Fibroblast of skin of left quadriceps (primary cell): ENCODE measurements around the gene PIR.

Experiments
- DNase-seq, 2 experiments: peaks; one replicate each; pipeline ENCODE4 v3.0.0-alpha.2; 2013; ENCODE audit warnings: low read depth in 2 of 2

Gene PIR

GRCh38 chrX:15418041-15418706, 75.0 kb downstream of the PIR start:
- DNase-seq, result peak; percentile 75 to 76

DNA sequence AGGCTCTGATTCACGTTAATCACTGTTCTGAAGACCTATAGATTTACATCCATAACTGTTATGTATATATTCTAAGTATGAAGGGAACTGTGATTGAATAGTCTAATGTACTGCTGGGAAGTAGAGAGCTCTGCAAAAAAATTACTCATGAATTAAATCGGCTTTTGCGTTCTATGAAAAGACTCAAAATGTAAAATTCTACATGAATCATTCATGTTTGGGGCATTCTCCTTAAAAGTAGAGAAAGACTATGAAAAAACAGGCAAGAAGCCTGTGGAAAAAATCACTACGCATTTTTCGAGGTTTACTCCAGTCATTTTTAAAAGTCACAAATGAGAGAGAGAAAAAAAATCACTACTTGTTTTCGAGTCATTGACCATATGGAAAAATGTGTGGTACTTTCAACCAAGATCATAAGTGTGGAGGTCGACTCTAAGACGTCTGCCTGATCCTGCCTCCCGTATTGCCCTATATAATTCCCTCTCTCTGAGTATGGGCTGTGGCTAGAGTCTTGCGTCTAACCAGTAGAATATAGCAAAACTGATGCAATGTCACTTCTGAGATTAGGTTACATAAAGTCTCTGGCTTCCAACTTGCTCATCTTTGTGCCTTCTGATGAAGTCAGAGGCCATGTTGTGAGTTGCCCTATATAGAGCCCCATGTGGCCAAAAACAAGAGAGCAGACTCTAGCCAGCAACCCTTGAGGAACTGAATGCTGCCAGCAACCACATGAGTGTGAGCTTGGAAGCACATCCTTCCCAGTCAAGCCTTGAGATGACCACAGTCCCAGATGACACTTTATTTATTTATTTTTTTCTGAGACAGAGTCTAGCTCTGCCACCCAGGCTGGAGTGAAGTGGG, 76.8 kb downstream of the PIR start:
- no peak for DNase-seq

DNA sequence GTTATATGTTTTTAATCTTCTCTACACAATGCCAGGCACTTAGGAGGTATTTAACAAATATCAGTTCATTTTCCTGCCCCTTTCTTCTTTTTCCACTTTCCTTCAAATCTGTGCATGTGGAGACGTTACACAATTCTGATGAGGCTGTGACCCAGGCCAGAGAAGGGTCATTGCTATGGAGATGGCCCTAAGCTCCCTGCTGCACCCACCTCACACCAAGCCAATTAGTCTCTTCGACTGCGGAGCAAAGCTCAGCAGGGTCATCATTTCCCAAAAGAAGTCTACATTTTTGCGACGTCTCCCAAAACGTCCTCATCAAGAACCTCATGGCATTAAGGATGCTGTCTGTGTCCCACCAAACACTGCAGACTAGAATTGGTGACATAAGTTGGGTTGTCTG, 80.0 kb downstream of the PIR start:
- no peak for DNase-seq

GRCh38 chrX:15410947-15411346, 82.2 kb downstream of the PIR start:
- no peak for DNase-seq

DNA sequence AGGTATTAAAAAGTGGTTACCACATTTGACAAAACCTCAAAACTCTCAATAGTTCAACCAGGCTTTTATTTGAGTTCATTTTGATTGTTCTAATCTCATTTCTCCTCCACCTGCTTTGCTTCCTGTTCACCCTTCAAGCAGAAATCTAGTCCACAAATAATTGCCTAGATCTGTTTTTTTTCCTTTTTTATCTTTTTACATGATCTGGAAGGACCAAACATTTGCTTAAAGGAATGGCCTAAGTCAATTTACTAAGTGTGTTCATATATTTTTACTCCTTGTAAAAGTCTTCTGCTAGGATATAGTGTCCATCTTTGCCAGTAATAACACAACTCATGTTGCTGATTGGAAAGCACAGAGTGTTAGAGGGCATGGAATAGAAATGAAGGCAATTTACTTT, 82.7 kb downstream of the PIR start:
- DNase-seq, result no peak

GRCh38 chrX:15405846-15406245, 87.3 kb downstream of the PIR start:
- no peak for DNase-seq

DNA sequence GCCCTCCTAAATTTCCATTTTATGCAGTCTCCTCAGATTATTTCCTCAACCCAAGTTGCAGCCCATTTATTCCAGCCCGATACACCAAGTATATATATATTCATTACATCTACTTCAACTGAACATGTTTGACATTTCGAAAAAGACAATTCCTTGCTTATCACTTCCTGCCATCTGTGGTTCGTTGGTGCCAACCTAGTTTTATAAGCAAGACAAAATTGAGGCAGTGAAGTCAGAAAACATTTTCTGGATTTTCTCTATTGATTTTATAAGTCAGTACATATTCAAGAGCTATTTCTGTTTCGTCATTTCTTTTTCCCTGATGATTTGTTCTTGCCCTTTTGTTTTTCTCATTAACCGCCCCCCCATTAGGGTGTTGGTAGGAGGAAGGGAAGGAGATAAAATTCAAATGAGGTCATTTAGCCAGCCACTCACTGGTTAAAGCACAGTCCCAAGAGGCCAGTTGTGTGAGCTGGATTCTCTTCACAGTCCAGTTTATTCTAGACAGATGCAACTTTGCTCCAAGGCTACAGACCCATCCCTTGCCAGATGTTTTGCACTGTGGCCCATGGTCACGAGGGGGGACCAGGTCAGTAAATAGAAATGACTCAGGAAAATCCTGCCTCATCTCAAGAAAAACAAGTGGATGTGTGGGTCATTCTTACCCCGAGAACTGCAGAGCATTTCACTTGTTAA, 88.6 kb downstream of the PIR start:
- no peak for DNase-seq

DNA sequence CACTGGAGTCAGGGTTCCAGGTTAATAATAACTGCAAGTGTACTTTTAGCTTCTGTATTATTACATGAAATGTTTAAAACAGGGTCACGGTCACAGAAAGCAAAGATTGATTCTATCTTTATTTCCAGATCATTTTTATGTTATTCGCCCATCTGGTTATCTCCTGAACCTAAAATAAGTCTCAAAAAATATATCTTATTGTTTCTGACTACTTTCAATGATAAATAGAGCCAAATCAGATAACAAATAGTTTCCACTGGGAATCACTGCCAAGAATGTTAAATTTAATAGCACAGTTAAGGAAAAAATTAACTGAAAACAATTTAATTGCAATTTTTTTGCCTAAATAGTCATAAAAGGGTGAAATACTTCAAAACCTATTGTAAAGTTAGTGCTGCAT, 91.8 kb downstream of the PIR start:
- DNase-seq, result no peak

DNA sequence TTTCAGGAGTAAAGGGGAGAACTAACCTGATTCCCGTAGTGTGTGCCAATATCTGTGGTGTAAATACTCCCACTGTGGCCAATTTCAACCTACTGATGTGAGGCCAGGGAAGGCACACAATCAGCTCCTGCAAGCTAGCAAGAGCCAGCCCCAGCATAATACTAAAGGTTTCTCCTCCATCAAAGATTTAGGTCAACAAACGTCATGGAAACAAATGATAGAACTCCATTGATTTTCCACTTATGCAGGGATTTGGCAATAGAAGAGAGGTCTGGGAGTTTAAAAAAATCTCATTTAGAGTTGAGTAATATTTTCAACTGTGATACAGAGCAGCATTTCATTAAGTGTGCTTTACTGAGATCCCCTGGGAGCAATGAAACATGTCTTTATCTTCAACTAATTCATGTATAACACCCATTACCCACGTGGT, 93.2 kb downstream of the PIR start:
- no peak for DNase-seq

DNA sequence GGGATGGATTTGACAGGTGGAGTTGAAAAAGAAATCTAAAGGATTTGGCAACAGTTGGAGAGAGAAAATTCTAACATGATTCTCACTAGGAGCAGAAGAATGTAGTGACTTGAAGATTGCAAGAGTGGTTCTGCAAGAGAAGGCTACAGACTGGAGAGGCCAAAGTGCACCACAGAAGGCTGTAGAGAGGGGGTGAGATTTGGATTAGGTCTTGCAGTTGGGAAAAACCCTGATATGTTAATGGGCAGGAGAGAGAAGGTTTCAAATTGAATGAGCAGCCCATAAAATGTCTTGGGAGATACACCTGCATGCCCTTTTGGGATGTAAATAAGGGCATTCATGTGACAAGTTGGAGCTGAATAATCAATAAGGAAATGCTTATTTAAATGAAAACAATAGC, 94.3 kb downstream of the PIR start:
- no peak for DNase-seq

DNA sequence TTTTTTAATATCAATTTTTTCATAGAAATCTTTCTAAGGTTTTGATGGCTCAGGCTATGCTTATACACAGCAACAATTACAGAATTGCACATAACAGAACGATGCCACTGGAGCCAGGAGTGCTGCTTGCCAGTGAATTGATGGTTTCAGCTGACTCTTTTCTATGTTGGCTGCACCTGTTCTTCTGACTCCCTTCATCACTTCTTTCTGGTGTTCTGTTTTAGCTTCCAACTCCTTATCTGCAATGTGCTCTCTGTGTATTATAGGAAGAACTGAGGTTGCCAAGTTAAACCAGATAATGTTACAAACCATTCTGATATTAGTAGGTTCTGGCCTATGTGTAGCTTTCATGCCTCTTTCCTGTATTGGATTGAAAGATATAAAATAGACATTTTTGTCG, 97.3 kb downstream of the PIR start:
- DNase-seq, result no peak

DNA sequence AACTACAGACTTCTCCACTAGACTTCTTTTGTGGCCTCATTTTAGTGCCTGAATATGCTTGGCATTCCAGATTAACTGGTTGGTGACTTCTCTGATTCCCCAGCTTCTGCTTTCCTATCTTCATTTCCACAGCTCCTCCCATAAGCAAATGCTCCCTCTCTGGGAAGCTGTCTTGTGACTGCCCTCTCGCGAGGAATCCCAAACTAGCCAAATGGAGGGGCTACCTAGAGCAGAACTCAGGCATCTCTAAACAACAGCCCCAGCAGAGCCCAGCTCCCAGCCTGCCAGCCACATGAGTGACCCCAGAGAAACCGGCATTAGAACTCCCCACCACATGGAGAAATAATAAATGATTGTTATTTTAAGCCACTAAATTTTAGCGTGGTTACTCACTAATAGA, 101.3 kb downstream of the PIR start:
- no peak for DNase-seq

GRCh38 chrX:15384304-15384703, 108.8 kb downstream of the PIR start, which contains the start of gene VEGFD:
VEGFD (minus strand) TSS chrX:15384413; CDS start chrX:15383946, 467 bp downstream.
- peak; percentile 23 to 31 for DNase-seq

DNA sequence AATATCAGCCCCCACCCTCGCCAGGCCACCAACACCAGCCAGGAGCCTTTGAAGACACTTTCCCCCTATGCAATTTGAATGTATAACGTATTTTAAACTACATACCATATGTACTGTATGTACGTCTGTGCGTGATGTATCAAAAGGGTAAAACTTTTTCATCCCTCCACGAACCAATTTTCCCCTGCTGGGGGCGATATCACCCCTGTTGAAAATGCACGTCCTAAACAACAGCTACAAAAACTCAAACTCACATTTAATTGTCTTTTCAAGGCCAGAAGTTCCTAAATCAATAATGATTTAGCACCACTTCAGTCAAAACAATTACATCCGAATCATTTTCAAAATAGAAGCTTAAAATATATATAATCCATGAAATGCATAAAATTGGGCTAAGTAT, 110.3 kb downstream of the PIR start:
- DNase-seq, result no peak

DNA sequence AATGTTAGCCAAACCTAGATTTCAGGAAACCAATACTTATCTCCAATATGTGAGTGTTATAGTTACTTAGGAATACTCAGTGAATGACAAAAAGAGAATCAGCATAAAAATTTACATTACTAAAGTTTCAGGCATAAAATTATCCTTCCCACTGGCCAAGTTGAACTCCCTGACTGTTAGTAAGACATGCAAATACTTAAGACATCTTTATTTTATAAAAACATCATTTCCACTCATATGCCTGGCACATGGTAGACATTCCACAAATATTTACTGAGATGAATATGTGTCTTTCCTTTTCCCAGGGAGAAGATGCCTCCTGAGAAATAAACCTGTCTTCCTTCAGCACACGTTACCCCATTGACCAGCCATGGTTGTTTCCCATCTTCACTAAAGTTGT, 116.2 kb downstream of the PIR start:
- no peak for DNase-seq

GRCh38 chrX:15373976-15374375, 119.2 kb downstream of the PIR start:
- DNase-seq, result peak; percentile 29 to 31

- DNase-seq, result no peak
Observed at GRCh38 chrX:15366506-15367352, 126.4 kb downstream of the PIR start.

GRCh38 chrX:15359701-15360100, 133.4 kb downstream of the PIR start:
- DNase-seq, result no peak

DNA sequence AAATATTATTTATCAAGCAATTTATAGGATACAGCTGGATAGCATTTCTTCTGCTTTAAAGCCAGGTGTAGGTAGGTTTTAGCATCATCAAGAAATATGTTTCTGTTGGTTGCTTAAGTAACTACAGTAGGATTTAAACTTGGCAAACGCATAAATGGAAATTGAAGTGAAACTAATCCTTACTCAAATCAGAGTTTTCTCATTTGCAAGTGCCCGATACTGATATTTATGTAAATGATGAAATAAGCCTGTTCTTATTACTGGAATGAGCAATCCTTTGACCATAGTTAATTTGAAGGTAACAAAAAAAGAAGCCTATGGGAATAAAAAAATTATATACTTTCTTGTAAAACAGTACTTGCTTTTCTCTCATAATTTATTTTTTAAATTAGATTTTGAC, 134.6 kb downstream of the PIR start:
- no peak for DNase-seq

GRCh38 chrX:15356444-15356843, 136.7 kb downstream of the PIR start:
- no peak for DNase-seq

DNA sequence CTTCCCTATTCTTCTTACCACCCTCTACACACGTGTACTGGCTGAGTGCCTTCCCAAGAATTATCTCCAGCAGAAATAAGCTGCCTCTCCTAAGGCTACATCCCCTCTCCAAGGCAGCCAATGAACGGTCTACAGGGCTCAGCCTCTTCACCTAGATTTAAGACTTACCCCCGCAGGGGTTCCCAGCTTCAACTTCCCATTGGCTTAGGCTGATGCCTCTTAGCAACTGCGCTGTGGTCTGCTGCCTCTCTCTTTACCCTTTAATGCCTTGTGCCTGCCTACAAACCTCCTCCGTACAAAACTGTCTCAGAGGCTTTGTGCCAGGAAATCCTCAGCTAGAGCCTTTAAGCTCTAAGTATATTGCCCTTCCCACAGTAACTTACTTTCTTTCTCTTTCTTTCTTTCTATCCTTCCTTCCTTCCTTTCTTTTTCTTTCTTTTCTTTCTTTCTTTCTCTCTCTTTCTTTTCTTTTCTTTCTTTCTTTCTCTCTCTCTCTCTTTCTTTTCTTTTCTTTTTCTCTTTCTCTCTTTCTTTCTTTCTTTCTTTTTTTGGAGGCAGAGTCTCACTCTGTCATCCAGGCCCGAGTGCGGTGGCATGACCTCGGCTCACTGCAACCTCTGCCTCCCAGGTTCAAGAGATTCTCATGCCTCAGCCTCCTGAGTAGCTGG, 142.7 kb downstream of the PIR start:
- DNase-seq, result no peak
